Brain microvascular endothelial cell (primary cell): ENCODE measurements around the gene NKX2-2.

Experiments
- DNase-seq: peaks from one replicate; pipeline ENCODE4 v3.0.0-alpha.2; 2020
- H3K27ac ChIP-seq: fragments of 250-450 bp; sonication (Bioruptor Pico); 2 replicates; pipeline ENCODE4 v1.5.1; 2020; ENCODE audit warnings: mild to moderate bottlenecking, moderate library complexity
- H3K27me3 ChIP-seq: fragments of 250-450 bp; sonication (Bioruptor Pico); replicated peaks from 2 replicates; pipeline ENCODE4 v1.5.1; 2020; ENCODE audit warnings: mild to moderate bottlenecking
- H3K36me3 ChIP-seq: fragments of 250-450 bp; sonication (Bioruptor Pico); replicated peaks from 2 replicates; pipeline ENCODE4 v1.5.1; 2020; ENCODE audit warnings: mild to moderate bottlenecking
- H3K4me3 ChIP-seq: 2 replicates; pipeline ENCODE4 v1.5.1; 2011; ENCODE audit warnings: low read depth, mild to moderate bottlenecking, control low read depth, low read length, moderate library complexity
- CTCF ChIP-seq: IDR thresholded peaks from 2 replicates; pipeline ENCODE4 v1.5.1; 2011; ENCODE audit warnings: low read depth, mild to moderate bottlenecking, moderate library complexity, low read length, control low read depth, inconsistent platforms; ENCODE audit errors: missing control alignments
- in situ Hi-C: cut with HindIII; loops from 2 replicates; pipeline ENCODE4 v1.10.0; 2017; ENCODE audit warnings: low sequenced_read_pairs, low pct_ligation_motif_present

Gene NKX2-2

GRCh38 chr20:21546355-21546754 is 32.5 kb upstream of the NKX2-2 start:
- H3K36me3 ChIP-seq, result no peaks in the 10 kb centered on the region
- no peak overlapping the region for H3K27ac ChIP-seq
- H3K4me3 ChIP-seq, result no peak overlapping the region
- no peak for TF ChIP-seq CTCF
- no peaks in the 10 kb centered on the region for H3K27me3 ChIP-seq
- in situ Hi-C loops, result no loop called here
- no peak for DNase-seq

- no peaks in the 10 kb centered on the region for H3K27me3 ChIP-seq
- no peak overlapping the region for H3K27ac ChIP-seq
- no peak for TF ChIP-seq CTCF
- in situ Hi-C loops, result no loop called here
- no peaks in the 10 kb centered on the region for H3K36me3 ChIP-seq
- no peak for DNase-seq
- no peak overlapping the region for H3K4me3 ChIP-seq
Measured at GRCh38 chr20:21539512-21539911, 25.6 kb upstream of the NKX2-2 start.

- Histone ChIP-seq H3K36me3 (no peaks in the 10 kb centered on the region), H3K4me3 (no peak overlapping the region), H3K27me3 (no peaks in the 10 kb centered on the region), H3K27ac (no peak overlapping the region)
- TF ChIP-seq CTCF, result no peak
- in situ Hi-C loops, result no loop called here
- DNase-seq, result no peak
Measured at GRCh38 chr20:21534886-21535285, 21.0 kb upstream of the NKX2-2 start.

- no peak for DNase-seq
- TF ChIP-seq CTCF, result no peak
- no peak overlapping the region for H3K4me3 ChIP-seq
- no peaks in the 10 kb centered on the region for H3K27me3 ChIP-seq
- no peak overlapping the region for H3K27ac ChIP-seq
- in situ Hi-C loops, result no loop called here
- no peaks in the 10 kb centered on the region for H3K36me3 ChIP-seq
Measured at GRCh38 chr20:21534453-21534852, 20.6 kb upstream of the NKX2-2 start.

GRCh38 chr20:21529863-21530262 is 16.0 kb upstream of the NKX2-2 start:
- Histone ChIP-seq H3K27ac (no peak overlapping the region), H3K4me3 (no peak overlapping the region), H3K36me3 (no peaks in the 10 kb centered on the region), H3K27me3 (peaks cover 3% of the 10 kb centered on the region)
- no peak for TF ChIP-seq CTCF
- no peak for DNase-seq
- in situ Hi-C loops, result no loop called here

- in situ Hi-C loops, result no loop called here
- Histone ChIP-seq H3K27me3 (peaks cover 13% of the 10 kb centered on the region), H3K36me3 (no peaks in the 10 kb centered on the region), H3K27ac (no peak overlapping the region), H3K4me3 (no peak overlapping the region)
- DNase-seq, result no peak
- TF ChIP-seq CTCF, result no peak
Measured at GRCh38 chr20:21528870-21529269, 15.0 kb upstream of the NKX2-2 start.
